HepG2 (cell line): ENCODE data around the gene GPX1. TPM values are rescaled to one million over a fixed set of nuclear protein-coding genes. Genes with fewer than 3 reads are reported as not detected.
A peak's percentile ranks its signal among the peaks of the same experiment; 100 is the strongest.

Experiments
- BORCS8-MEF2B ChIP-seq: sonication (generic); formaldehyde crosslinking; IDR thresholded peaks from 2 replicates; pipeline ENCODE4 v1.8.0; 2022; ENCODE audit warnings: mild to moderate bottlenecking, missing genetic modification reagents
- CHD2 ChIP-seq: IDR thresholded peaks from 2 replicates; pipeline ENCODE4 v1.6.1; 2011; ENCODE audit warnings: low read depth, low read length, improper control_type of control experiment
- HNF1B ChIP-seq: sonication (generic); formaldehyde crosslinking; IDR thresholded peaks from 2 replicates; pipeline ENCODE4 v1.5.1; 2020; ENCODE audit warnings: mild to moderate bottlenecking, moderate library complexity, missing genetic modification reagents
- HOXD1 ChIP-seq: sonication (generic); formaldehyde crosslinking; IDR thresholded peaks from 2 replicates; pipeline ENCODE4 v1.5.0; 2020; ENCODE audit warnings: missing genetic modification reagents
- KLF16 ChIP-seq, 2 experiments: sonication (generic) in 1 of 2; formaldehyde crosslinking in 1 of 2; IDR thresholded peaks; 2 replicates each; pipeline versions ENCODE4 v1.6.1 to v1.8.0; 2016 to 2023; ENCODE audit warnings: missing genetic modification reagents in 2 of 2, missing compliant biosample characterization in 1 of 2
- LRRFIP1 ChIP-seq: sonication (generic); formaldehyde crosslinking; conservative IDR thresholded peaks from 2 replicates; pipeline ENCODE4 v1.4.0; 2020; ENCODE audit warnings: missing genetic modification reagents
- MTF2 ChIP-seq: sonication (generic); formaldehyde crosslinking; IDR thresholded peaks from 2 replicates; pipeline ENCODE4 v1.5.0; 2020; ENCODE audit warnings: missing genetic modification reagents, borderline replicate concordance
- NFRKB ChIP-seq: fragments of 450-650 bp; IDR thresholded peaks from 2 replicates; pipeline ENCODE4 v1.6.1; 2017
- RAD21 ChIP-seq: fragments of 450-650 bp; formaldehyde crosslinking; IDR thresholded peaks from 2 replicates; pipeline ENCODE4 v1.5.0; 2020; ENCODE audit warnings: mild to moderate bottlenecking
- SNRNP70 ChIP-seq: fragments of 200-400 bp; formaldehyde crosslinking; IDR thresholded peaks from 2 replicates; pipeline ENCODE4 v1.6.1; 2017; ENCODE audit warnings: mild to moderate bottlenecking, low read depth, low read length, moderate library complexity
- THAP7 ChIP-seq: sonication (generic); formaldehyde crosslinking; IDR thresholded peaks from 2 replicates; pipeline ENCODE4 v1.8.1; 2023; ENCODE audit warnings: mild to moderate bottlenecking, missing genetic modification reagents
- ZBTB33 ChIP-seq: sonication (generic); formaldehyde crosslinking; IDR thresholded peaks from 2 replicates; pipeline ENCODE4 v1.4.0; 2020; ENCODE audit warnings: missing genetic modification reagents
- ZBTB43 ChIP-seq: sonication (generic); formaldehyde crosslinking; conservative IDR thresholded peaks from 2 replicates; pipeline ENCODE4 v1.4.0; 2020; ENCODE audit warnings: missing genetic modification reagents
- ZFP62 ChIP-seq: sonication (generic); formaldehyde crosslinking; IDR thresholded peaks from 2 replicates; pipeline ENCODE4 v1.4.0; 2020; ENCODE audit warnings: missing genetic modification reagents
- ZNF501 ChIP-seq: sonication (generic); formaldehyde crosslinking; IDR thresholded peaks from 2 replicates; pipeline ENCODE4 v1.5.1; 2020; ENCODE audit warnings: mild to moderate bottlenecking, moderate library complexity, missing genetic modification reagents
- ZNF713 ChIP-seq: sonication (generic); formaldehyde crosslinking; IDR thresholded peaks from 2 replicates; pipeline ENCODE4 v1.4.0; 2020; ENCODE audit warnings: mild to moderate bottlenecking, missing genetic modification reagents
- ZNF747 ChIP-seq: sonication (generic); formaldehyde crosslinking; IDR thresholded peaks from 2 replicates; pipeline ENCODE4 v1.8.1; 2023; ENCODE audit warnings: missing genetic modification reagents, mild to moderate bottlenecking, borderline replicate concordance
- ZNF883 ChIP-seq: sonication (generic); formaldehyde crosslinking; IDR thresholded peaks from 2 replicates; pipeline ENCODE4 v1.5.1; 2020; ENCODE audit warnings: mild to moderate bottlenecking, missing genetic modification reagents; ENCODE audit errors: not compliant biosample characterization
- ZSCAN5A ChIP-seq: sonication (generic); formaldehyde crosslinking; IDR thresholded peaks from 2 replicates; pipeline ENCODE4 v1.8.0; 2022; ENCODE audit warnings: mild to moderate bottlenecking, missing genetic modification reagents, borderline replicate concordance
- polyA plus RNA-seq, 8 experiments: library from polyadenylated mRNA; depleted of rRNA in 3 of 8; stranded (reverse) in 7 of 8; unstranded in 1 of 8; fragments of >200 nt; fragmentation: Illumina TruSeq in 4 of 8; extraction: Trizol in 4 of 8; gene quantifications; 2 replicates each; pipeline versions ENCODE4 v1.2.1 to v1.2.3, GENCODE V29; 2011 to 2016; ENCODE audit warnings: low read depth in 4 of 8, missing spikeins in 1 of 8, mixed read lengths in 1 of 8; ENCODE audit not compliant: insufficient read depth in 1 of 8
- total RNA-seq, 5 experiments: library from RNA; depleted of rRNA; stranded (reverse); fragments of >200 nt; fragmentation: Illumina TruSeq; extraction: Trizol; gene quantifications; 2 replicates each; pipeline ENCODE4 v1.2.3, GENCODE V29; 2016; ENCODE audit warnings: low read depth in 1 of 5

GPX1 gene
- total and polyA plus RNA-seq, 2 of the 13 experiments (the other 11 are each of a cell fraction or from before 2014, with no cell fraction given), result 149 to 168 TPM

GRCh38 chr3:49358217-49358883 is at the start of gene GPX1 (continued):
- TF ChIP-seq LRRFIP1 (CRISPR knock-in tag) (no peak), ZBTB33 (no peak), ZBTB43 (CRISPR knock-in tag) (peak; percentile 74), ZNF501 (CRISPR knock-in tag) (peak; percentile 93), HOXD1 (peak; percentile 77), ZSCAN5A (CRISPR knock-in tag) (peak; percentile 96), ZNF883 (peak; percentile 21), KLF16 (CRISPR knock-in tag; IDR thresholded peaks at IDR 0.05) (peak in 1 of 2 experiments; percentile 89; a peak in 2 of 4 replicates), NFRKB (no peak), THAP7 (CRISPR knock-in tag) (peak; percentile 73; the same call in 1 of the 2 replicates), ZFP62 (CRISPR knock-in tag) (no peak), MTF2 (CRISPR knock-in tag) (no peak), CHD2 (no peak), RAD21 (CRISPR knock-in tag) (peak; percentile 32; the same call in 1 of the 2 replicates), HNF1B (peak; percentile 68; the same call in 1 of the 2 replicates), ZNF747 (CRISPR knock-in tag) (peak; percentile 99), SNRNP70 (no peak), ZNF713 (CRISPR knock-in tag) (no peak), BORCS8-MEF2B (CRISPR knock-in tag) (peak; percentile 97)
